HG03159 (cell line): ENCODE results near the gene PNCK.
"Not testable (repeated sequence)": the region's sequence is repeated elsewhere in the genome, so short reads cannot be mapped to it uniquely, and the experiment has no call there.

Source experiments
- ATAC-seq: cut with Tn5 transposase; IDR thresholded peaks from one replicate; pipeline ENCODE4 v1.9.1; 2021; ENCODE audit warnings: mild to moderate bottlenecking, moderate library complexity; ENCODE audit not compliant: unreplicated experiment

Gene PNCK

DNA sequence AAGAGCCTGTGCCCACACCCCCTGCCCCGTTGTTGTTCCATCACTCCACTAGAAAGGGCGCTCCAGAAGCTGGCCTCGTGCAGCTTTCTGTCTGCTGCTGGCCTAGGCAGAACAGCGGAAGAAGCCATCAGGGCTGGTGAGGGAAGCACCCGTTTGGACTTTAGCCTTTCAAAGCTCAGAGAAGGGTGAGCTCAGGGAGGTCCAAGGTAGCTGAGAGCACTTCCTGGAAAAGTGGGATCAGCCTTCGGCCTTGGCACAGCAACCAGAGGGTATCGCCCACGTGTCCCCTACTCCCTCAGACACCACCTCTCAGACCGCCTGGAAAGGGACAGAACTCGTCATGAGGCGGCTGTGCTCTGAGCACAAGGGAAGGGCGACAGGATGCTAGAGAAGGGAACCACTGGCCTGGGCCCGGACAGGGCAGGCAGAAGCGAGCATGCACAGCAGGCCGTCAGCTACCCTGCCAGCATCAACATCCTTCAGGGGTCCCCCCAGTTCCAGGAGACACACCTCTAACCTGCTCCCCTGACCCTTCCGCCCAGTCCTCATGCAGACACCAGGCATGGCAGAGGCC lies 25.7 kb upstream of the PNCK start:
- not testable (repeated sequence) for ATAC-seq

DNA sequence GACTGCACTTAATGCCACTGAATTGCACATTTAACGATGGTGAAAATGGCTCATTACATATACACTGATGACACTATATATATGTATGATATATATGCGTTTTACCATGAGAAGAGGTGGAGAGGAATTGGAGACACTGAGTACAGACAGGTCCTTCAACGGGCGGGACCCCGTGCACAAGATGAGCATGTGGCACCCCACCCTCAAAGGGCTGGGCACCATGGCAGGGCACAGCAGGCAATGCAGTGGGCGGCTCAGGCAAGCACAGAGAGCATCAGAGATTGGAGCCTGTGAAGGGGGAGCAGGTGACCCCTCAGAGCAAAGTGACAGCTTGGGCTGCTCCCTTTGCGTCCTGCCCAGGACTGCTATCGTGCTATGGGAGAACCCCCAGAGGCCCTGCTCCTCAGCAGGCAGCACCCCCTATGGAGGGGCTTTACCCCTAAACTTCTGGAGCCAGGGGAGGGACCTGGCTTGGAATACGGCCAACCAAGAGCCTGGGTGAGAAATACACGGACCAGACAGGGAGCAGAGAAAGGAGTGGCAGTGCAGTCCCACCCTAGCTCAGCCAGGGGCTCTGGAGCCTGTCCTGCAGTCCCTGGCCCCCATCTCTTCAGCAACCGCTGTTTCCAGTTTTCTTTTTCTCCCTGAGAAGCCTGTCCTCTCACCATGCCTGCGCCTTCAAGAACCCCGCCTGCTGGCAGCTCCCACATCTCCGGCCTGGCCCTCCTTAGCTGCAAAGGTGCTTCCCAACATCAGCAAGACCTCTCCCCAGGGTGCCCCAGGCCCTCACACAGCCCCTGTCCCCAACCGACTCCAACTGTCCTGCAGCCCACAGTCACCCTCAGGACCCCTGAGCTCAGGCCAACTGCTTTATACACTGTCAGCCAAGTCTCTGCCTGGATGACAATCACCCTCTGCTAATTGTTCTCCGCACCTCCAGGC lies 24.6 kb upstream of the PNCK start:
- no peak for ATAC-seq

DNA sequence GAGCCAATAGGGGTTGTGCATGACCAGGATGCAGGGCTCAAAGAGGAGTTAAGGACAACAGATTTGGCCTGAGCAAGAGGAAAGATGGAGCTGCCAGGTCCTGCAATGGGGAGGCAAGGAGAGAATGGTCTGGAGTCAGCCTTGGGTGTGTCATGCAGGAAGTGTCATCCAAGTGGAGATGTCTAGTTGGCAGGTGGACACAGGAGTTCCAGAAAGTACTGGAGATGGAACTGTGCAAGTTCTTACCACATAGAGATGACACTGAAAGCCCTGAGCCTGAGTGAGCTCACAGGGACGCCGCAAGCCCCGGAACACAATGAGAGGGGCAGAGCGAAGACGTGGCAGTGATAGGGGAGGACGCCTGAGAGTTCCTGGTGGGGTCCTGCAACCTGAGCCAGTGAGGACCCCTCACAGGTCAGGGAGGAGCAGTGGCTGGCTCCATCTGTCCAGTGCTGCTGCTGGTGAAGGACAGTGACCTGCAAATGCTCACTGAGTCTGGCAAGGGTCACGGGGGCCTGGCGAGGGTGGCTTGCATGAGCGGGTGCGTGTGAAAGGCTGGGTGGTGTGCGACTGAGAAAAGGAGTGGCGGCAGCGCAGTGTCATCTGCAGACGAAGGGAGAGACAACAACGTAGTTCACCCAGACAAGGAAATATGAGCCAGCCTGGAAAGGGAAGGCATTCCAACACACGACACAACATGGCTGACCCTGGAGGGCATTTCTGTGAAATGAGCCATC lies 23.5 kb upstream of the PNCK start:
- ATAC-seq: not testable (repeated sequence)

DNA sequence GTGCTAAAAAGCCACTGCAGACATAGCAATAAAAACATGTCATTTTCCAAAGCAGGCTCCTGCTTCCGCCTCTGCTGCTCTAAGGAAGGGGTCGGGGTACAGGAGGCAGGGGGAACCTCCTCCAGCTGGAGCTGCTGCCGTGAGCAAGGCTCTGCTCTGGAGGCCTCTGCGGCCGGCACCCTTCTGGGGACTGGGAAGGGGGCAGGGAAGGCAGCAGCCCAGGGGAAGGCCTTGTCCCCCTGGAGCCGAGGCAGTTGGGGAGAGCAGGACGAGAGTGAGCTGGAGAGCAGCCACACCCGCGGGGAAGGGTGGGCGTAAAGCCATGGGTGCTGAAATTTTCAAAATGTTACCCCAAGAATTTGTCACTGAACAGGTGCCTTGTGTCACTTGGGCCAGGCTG lies 22.9 kb upstream of the PNCK start:
- not testable (repeated sequence) for ATAC-seq

DNA sequence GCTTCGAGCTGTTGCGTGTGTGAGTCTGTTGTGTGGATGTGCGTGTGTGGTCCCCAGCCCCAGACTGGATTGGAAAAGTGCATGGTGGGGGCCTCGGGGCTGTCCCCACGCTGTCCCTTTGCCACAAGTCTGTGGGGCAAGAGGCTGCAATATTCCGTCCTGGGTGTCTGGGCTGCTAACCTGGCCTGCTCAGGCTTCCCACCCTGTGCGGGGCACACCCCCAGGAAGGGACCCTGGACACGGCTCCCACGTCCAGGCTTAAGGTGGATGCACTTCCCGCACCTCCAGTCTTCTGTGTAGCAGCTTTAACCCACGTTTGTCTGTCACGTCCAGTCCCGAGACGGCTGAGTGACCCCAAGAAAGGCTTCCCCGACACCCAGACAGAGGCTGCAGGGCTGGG lies 22.5 kb upstream of the PNCK start:
- no peak for ATAC-seq

DNA sequence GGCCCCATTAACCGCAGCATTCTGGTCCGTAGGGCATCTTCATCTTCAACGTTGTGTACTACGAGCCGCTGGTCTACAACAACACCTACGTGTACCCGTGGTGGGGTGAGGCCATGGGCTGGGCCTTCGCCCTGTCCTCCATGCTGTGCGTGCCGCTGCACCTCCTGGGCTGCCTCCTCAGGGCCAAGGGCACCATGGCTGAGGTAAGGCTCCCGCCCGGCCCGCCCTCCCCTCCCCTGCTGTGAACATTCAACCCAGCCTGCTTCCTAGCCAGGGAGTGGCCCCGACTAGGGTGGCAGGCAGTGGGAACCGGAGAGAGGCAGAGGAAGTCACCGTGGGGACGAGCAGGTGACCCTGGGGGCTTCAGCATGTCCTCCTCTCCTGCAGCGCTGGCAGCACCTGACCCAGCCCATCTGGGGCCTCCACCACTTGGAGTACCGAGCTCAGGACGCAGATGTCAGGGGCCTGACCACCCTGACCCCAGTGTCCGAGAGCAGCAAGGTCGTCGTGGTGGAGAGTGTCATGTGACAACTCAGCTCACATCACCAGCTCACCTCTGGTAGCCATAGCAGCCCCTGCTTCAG lies 21.2 kb upstream of the PNCK start:
- no peak for ATAC-seq

DNA sequence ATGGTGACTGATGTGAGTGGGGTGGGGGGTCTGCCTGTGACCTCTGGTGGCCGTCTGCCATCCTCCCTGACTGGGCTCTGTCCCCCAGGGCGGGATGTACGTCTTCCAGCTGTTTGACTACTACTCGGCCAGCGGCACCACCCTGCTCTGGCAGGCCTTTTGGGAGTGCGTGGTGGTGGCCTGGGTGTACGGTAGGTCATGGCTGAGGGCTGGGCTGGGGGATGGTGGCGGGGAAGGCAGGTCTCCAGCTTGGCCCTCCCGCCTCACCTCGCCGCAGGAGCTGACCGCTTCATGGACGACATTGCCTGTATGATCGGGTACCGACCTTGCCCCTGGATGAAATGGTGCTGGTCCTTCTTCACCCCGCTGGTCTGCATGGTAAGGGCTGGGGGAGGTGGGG lies 20.6 kb upstream of the PNCK start:
- not testable (repeated sequence) for ATAC-seq

DNA sequence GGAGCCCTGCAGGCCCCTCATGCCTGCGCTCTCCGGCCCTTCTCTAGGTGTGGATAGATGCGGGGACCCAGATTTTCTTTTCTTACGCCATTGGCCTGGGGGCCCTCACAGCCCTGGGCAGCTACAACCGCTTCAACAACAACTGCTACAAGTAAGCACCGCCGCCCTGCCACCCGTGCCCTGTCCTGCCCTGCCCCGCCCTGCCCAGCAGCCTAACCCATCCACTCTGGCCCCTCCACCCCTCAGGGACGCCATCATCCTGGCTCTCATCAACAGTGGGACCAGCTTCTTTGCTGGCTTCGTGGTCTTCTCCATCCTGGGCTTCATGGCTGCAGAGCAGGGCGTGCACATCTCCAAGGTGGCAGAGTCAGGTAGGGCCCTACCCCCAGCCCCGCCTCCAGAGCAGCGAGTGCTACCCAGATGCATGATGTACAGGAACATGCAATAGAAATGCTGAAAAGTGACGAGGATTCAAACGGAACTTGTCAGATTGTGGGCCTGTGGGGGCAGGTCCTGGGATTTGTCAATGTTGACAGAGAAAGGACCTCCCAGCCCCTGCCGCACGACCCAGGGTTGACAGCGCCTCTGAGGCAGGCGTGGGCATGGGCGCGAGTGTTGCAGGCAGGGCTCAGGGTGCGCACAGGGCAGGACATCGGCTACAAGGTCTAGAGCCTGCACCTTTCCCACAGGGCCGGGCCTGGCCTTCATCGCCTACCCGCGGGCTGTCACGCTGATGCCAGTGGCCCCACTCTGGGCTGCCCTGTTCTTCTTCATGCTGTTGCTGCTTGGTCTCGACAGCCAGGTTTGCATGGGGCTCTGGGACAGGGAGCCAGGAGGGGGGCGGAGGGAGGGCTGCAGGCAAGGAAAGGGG lies 19.8 kb upstream of the PNCK start:
- ATAC-seq: no peak

DNA sequence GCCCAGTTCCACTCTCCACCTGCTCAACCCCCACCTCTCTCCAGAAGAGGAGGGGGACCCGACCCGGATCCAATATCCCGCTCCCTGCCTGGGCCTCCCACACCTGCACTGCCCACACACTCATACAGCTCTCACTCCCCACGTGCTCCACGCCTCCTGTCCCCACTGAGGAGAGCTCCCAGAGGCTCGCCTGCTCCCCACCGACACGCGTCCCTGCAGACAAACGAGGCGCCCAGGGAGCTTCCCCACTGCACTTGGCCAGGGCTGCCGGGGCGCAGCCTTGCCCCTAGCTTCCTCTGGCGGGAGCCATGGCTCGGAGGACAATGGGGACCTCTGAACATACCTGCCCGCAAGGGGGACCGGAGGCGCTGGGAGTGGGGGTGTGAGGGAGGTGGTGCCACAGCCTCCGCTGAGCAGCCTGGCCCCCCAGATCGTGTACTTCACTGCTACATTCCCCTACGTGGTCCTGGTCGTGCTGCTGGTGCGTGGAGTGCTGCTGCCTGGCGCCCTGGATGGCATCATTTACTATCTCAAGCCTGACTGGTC lies 19.1 kb upstream of the PNCK start:
- ATAC-seq: no peak

DNA sequence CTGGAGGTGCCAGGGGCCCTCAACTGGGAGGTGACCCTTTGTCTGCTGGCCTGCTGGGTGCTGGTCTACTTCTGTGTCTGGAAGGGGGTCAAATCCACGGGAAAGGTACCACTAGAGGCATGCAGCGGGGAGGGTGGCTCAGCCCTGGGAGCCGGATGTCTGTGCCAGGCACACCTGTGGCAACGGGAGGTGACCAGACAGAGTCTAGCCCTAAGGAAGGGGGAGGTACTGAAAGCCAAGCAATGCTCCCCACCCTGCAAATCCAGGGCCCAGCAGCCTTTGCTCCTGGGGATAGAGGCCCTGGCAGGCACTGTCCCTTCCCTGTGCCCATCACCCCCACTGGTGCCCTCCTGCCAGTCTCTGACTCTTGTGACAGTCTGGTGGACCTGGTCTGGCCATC lies 18.4 kb upstream of the PNCK start:
- ATAC-seq: no peak

DNA sequence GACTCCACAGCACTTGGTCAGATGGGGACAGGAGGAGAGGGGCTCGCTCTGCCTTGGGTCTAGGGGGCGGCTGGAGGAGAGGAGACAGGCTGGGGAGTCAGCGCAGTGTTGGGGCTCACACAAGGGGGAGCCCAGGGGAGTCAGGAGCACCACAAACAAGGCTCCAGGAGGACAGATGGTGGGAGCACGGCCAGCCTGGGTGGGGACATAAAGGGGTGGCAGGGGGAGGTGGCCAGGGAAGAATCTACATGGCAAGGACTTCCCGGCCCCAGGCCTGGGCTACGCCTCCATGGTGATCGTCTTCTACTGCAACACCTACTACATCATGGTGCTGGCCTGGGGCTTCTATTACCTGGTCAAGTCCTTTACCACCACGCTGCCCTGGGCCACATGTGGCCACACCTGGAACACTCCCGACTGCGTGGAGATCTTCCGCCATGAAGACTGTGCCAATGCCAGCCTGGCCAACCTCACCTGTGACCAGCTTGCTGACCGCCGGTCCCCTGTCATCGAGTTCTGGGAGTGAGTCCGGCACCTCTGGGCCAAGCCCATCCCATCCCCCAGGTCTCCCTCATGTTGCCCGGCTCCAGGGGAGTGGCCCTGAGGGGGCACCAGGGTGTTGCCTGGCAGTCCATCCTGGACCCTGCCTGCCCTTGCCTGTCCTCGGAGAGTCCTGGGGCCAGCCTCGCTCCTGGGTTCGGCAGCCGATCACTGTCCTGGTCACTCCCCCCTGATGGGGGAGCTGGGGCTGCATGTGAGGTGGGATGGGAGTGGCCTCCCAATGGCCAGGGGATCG lies 17.6 kb upstream of the PNCK start:
- ATAC-seq: not testable (repeated sequence)

DNA sequence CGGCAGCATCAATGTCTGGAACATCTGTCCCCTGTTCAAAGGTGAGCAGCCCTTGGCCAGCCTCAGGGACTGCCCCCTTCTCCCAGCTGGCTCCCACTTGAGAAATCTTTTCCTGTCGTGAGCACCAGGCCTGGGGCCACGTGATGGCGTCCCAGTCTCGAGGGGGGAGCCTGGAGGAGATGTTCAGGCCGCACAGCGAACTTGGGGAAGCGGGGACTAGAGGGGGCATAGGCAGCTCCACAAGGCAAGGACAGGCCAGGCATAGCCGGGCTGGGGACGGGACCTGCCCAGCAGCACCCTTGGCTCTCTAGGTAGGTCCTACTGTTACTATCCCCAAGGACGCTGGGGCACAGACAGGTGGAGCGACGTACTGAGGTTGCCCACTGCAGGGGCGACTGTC lies 16.9 kb upstream of the PNCK start:
- no peak for ATAC-seq

DNA sequence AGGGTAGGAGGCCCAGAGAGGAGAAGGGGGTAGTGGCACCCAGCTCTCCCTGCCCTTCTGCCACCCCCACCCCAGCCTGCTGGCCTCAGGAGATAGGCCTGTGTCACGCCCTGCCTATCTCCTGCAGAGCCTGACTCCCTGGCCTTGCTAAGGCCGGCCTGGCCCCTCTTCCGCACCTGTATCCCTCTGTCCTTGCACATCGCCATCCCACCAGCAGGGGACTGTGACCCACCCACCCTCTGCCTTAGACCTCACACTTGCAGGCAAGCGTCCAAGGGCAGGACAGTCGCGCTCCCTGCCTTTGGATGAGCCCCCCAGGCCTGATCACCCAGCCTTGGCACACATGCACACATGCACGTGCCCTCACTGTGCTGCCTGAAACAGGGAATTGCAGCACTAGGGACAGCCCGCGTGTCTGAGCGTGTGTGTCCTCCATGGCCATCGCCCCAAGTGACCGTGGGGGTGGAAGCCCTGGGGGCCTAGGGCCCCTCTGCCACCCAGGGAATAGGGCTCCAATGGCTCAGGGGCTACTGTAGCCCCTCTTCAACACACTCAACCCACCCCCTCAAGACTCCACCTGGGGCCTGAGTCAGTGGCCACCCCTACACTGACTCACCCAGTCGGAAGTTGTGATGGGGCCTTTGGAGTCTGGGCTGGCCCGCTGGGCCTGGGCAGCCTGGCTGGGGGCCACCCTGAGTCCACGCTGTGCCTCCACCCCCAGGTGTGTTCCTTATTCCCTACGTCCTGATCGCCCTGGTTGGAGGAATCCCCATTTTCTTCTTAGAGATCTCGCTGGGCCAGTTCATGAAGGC lies 16.2 kb upstream of the PNCK start:
- ATAC-seq: no peak

DNA sequence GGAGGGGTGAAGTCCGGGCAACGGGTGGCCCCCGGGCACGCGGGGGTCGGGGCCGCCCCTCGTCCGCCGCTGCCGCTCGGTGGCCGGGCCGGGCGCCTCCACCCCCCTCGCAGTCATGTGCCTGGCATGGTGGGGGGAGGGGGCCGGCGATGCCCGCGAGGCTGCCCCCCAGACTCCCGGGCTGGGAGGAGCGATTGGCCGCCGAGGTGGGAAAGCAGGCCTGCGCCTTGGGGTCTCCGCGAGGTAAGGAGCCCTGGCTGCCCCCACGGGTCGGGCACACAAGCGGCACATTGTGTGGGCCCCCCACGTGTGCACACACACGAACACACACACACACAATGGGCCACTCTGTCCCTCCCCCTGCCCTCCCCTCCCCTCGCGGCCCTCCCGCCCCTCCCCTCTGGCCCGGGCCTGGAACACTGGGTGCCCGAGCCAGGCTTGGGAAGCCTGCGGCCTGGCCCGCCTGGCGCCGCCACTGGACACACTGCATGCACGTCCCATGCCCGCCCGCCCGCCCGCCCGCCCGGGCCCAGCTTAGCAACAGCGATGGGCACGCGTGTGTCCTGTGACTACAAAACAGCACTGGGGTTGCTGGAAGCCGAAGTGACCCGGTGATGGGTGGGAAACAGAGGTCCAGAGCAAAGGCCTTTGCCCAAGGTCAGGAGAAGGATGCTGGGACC lies 15.4 kb upstream of the PNCK start:
- ATAC-seq: no peak

DNA sequence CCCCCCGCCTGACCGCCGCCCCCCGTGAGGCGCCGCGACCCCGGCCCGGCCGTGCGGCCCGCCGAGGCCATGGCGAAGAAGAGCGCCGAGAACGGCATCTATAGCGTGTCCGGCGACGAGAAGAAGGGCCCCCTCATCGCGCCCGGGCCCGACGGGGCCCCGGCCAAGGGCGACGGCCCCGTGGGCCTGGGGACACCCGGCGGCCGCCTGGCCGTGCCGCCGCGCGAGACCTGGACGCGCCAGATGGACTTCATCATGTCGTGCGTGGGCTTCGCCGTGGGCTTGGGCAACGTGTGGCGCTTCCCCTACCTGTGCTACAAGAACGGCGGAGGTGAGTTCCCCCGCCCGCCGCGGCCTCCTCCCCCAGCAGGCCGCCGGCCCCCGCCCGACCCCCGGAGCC lies 14.9 kb upstream of the PNCK start:
- ATAC-seq: no peak

DNA sequence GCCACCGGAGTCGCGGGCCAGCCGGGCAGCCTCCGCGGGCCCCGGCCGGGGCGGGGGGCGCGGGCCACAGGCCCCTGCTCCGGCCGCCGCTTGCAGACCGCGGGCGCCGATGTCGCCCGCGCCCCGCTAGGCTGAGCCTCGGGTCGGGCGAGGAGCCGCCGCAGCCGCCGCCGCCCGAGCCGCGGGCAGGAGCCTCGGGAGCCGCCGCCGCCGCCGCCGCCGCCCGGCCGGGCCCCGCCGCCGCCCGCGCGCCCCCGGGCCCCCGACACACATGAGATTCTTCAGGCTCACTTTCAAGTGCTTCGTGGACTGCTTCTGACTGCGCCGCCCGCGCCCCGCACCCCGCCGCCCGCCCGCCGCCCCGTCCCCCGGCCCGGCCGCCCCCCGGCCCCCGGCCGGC lies 14.5 kb upstream of the PNCK start:
- no peak for ATAC-seq

DNA sequence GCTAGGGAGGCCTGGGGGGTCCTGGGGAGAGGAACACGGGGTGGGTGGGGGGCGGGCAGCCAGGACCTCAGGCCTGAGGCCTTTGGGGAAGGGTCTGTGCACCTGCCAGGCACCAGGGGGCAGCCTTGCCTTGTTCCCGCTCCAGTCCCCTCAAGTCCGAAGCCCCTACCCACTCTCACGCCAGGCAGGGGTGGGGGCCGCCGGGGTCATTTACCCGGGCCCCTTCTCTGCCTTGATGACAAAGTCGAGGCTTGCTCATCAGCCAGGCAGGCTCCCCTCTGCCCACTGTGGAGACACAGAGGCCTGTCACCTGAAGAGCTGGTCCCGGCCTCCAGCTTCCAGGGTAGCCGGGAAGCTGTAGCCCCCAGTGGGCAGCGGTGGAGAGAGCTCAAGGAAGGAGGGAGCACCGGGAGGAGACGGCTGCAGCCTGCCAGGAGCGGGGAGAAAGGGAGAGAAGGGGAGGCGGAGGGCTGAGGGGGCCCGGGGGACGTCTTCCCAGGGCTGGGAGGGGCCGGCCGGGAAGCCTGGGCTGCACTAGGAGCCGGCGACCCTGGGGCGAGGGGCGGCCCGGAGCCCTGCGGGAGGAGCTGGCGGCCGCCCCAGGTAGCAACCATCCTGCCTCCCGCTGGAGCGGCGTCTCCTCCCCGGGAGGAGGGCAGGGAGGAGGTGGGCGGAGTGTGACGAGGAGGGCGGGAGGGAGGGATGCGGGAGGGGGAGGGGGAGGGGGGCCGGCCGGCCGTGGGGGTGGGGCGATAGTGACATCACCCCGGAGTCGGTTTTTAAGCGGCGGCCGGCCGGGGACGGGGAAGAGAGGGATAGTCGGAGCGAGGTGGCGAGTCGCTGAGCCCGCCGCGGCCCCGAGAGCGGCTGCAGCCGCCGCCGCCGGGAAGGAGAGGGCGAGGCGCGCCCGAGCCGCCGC lies 13.8 kb upstream of the PNCK start, which contains the start of gene SLC6A8:
Gene SLC6A8, plus strand, starts transcription at position 806 of the 919 bp plus-strand sequence. CDS start 649 bp downstream, outside the sequence.
- no peak for ATAC-seq
